Glutamatergic neuron (in vitro differentiated cells): ENCODE data around the gene C2orf15. TPM values are rescaled to one million over a fixed set of nuclear protein-coding genes. Genes with fewer than 3 reads are reported as not detected.
"Not testable (repeated sequence)": the region's sequence is repeated elsewhere in the genome, so short reads cannot be mapped to it uniquely, and the experiment has no call there.

ENCODE experiments used
- DNase-seq: peaks from one replicate; pipeline ENCODE4 v3.0.0; 2022
- H3K27ac Mint-ChIP-seq: one replicate; pipeline ENCODE4 v1.8.0; 2020; ENCODE audit warnings: mild to moderate bottlenecking, mixed read lengths, inconsistent platforms; ENCODE audit not compliant: unreplicated experiment
- H3K27me3 Mint-ChIP-seq: one replicate; pipeline ENCODE4 v1.8.0; 2020; ENCODE audit warnings: mild to moderate bottlenecking, moderate library complexity, mixed read lengths, inconsistent platforms; ENCODE audit not compliant: unreplicated experiment
- H3K36me3 Mint-ChIP-seq: one replicate; pipeline ENCODE4 v1.8.0; 2020; ENCODE audit warnings: mild to moderate bottlenecking, mixed read lengths, inconsistent platforms; ENCODE audit not compliant: unreplicated experiment
- H3K4me1 Mint-ChIP-seq: one replicate; pipeline ENCODE4 v1.8.0; 2020; ENCODE audit warnings: mild to moderate bottlenecking, low read depth, mixed read lengths, inconsistent platforms; ENCODE audit not compliant: unreplicated experiment
- H3K4me3 Mint-ChIP-seq: one replicate; pipeline ENCODE4 v1.8.0; 2020; ENCODE audit warnings: mild to moderate bottlenecking, mixed read lengths, inconsistent platforms; ENCODE audit not compliant: unreplicated experiment
- H3K9me3 Mint-ChIP-seq: one replicate; pipeline ENCODE4 v1.8.0; 2020; ENCODE audit warnings: mild to moderate bottlenecking, moderate library complexity, mixed read lengths, inconsistent platforms; ENCODE audit not compliant: unreplicated experiment
- CTCF ChIP-seq: fragments of 200-600 bp; sonication (generic); IDR thresholded peaks from one replicate; pipeline ENCODE4 v1.5.0; 2021; ENCODE audit not compliant: partially characterized antibody, unreplicated experiment
- total RNA-seq: library from RNA; stranded (reverse); fragmentation: NEBNext Ultra II Directional; extraction: Animal tissue kit (Norgen Biotek cat#: 25700); gene quantifications from one replicate; pipeline ENCODE4 v1.2.1, GENCODE V29; 2021; ENCODE audit not compliant: unreplicated experiment

Gene C2orf15
- total RNA-seq, 1 donor from 2014 or later: 0.34 TPM

GRCh38 chr2:99190548-99190947 lies 49.0 kb downstream of the C2orf15 start:
- H3K36me3 Mint-ChIP-seq: peaks cover 4% of the 10 kb centered on the region
- H3K4me3 Mint-ChIP-seq: no peak overlapping the region
- H3K4me1 Mint-ChIP-seq: no peaks in the 10 kb centered on the region
- peaks cover 2% of the 10 kb centered on the region for H3K27me3 Mint-ChIP-seq
- H3K27ac Mint-ChIP-seq: no peak overlapping the region
- no peak for DNase-seq
- TF ChIP-seq CTCF: no peak
- no peaks in the 10 kb centered on the region for H3K9me3 Mint-ChIP-seq

- H3K36me3 Mint-ChIP-seq, H3K9me3 Mint-ChIP-seq, H3K4me3 Mint-ChIP-seq, H3K27ac Mint-ChIP-seq, DNase-seq, H3K27me3 Mint-ChIP-seq, H3K4me1 Mint-ChIP-seq: not testable (repeated sequence)
Observed at GRCh38 chr2:99192364-99192763, 50.9 kb downstream of the C2orf15 start.

GRCh38 chr2:99198103-99198841 lies 56.8 kb downstream of the C2orf15 start:
- no peak for DNase-seq
- peaks cover 8% of the 10 kb centered on the region for H3K36me3 Mint-ChIP-seq
- H3K9me3 Mint-ChIP-seq: no peaks in the 10 kb centered on the region
- no peak overlapping the region for H3K4me3 Mint-ChIP-seq
- peaks cover 1% of the 10 kb centered on the region for H3K27me3 Mint-ChIP-seq
- no peak for TF ChIP-seq CTCF
- no peaks in the 10 kb centered on the region for H3K4me1 Mint-ChIP-seq
- H3K27ac Mint-ChIP-seq: no peak overlapping the region

GRCh38 chr2:99200076-99200800 lies 58.7 kb downstream of the C2orf15 start:
- H3K4me3 Mint-ChIP-seq: no peak overlapping the region
- no peak for TF ChIP-seq CTCF
- no peaks in the 10 kb centered on the region for H3K4me1 Mint-ChIP-seq
- peaks cover 1% of the 10 kb centered on the region for H3K27me3 Mint-ChIP-seq
- H3K27ac Mint-ChIP-seq: no peak overlapping the region
- H3K36me3 Mint-ChIP-seq: peaks cover 8% of the 10 kb centered on the region
- no peak for DNase-seq
- H3K9me3 Mint-ChIP-seq: no peaks in the 10 kb centered on the region

Other genes starting within 250 kb of the C2orf15 start
- gene CRACDL, start 205.5 kb upstream of the C2orf15 start, total RNA-seq: 2.1 TPM
- 3.8 TPM for gene TSGA10, start 13.2 kb downstream of the C2orf15 start, total RNA-seq
- gene LIPT1, start 13.3 kb downstream of the C2orf15 start, total RNA-seq: 4.3 TPM
- 18.6 TPM for gene MITD1, start 39.4 kb downstream of the C2orf15 start, total RNA-seq
- gene MRPL30, start 39.5 kb downstream of the C2orf15 start, total RNA-seq: 40.2 TPM
- not detected for gene LYG2, start 114.0 kb downstream of the C2orf15 start, total RNA-seq
- 1.2 TPM for gene LYG1, start 159.5 kb downstream of the C2orf15 start, total RNA-seq
- gene TXNDC9, start 194.6 kb downstream of the C2orf15 start, total RNA-seq: 32.6 TPM
- gene EIF5B, start 195.7 kb downstream of the C2orf15 start, total RNA-seq: 57.4 TPM